HepG2 (cell line): ENCODE measurements around the gene NBEA.

ENCODE experiments used
- CTCF ChIP-seq: sonication (generic); formaldehyde crosslinking; IDR thresholded peaks from 2 replicates; pipeline ENCODE4 v1.5.0; 2020; ENCODE audit warnings: mild to moderate bottlenecking, missing genetic modification reagents, moderate library complexity
- RFX5 ChIP-seq: IDR thresholded peaks from 2 replicates; pipeline ENCODE4 v1.6.1; 2011; ENCODE audit warnings: low read depth, low read length, improper control_type of control experiment

DNA sequence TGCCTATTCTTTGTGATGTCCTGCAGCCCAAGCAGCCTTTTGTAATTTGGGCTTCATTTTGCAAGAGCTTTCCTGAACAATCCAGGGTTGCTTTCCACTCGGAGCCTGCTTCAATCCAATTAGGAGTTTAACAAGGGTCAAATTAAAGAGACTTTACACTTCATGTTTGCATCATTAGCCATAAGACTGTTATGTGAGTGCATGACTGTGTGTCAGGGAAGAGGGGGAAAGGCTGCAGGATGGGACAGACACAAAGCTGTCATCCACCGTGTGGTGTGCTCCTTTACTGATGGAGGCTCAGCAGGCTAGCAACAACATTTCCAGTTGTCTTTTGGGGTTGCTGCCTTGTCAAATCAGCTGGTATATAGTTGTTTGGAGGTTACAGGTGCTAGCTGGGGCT, 558.1 kb downstream of the NBEA start:
- TF ChIP-seq CTCF (CRISPR knock-in tag) (no peak), RFX5 (no peak)
